Stimulated activated naive CD8-positive, alpha-beta T cell treated with anti-CD3 and anti-CD28 coated beads, Interleukin-15, Interleukin-2, amounts not matched to agents 100 ng/mL and 50 ng/mL, for 24 hours (primary cell): ENCODE results near the gene NFKBIE.
A peak's percentile ranks its signal among the peaks of the same experiment; 100 is the strongest.

Experiments
- H3K27ac Mint-ChIP-seq: one replicate; pipeline ENCODE4 v1.8.0; 2021; ENCODE audit warnings: mild to moderate bottlenecking, mixed read lengths
- H3K27me3 Mint-ChIP-seq: one replicate; pipeline ENCODE4 v1.8.0; 2021; ENCODE audit warnings: mixed read lengths
- H3K36me3 Mint-ChIP-seq: one replicate; pipeline ENCODE4 v1.8.0; 2021; ENCODE audit warnings: low read depth, mixed read lengths
- H3K4me1 Mint-ChIP-seq: one replicate; pipeline ENCODE4 v1.8.0; 2021; ENCODE audit warnings: low read depth, mixed read lengths
- H3K4me3 Mint-ChIP-seq: one replicate; pipeline ENCODE4 v1.8.0; 2021; ENCODE audit warnings: mild to moderate bottlenecking, mixed read lengths
- H3K9me3 Mint-ChIP-seq: one replicate; pipeline ENCODE4 v1.8.0; 2021; ENCODE audit warnings: mixed read lengths

NFKBIE gene

DNA sequence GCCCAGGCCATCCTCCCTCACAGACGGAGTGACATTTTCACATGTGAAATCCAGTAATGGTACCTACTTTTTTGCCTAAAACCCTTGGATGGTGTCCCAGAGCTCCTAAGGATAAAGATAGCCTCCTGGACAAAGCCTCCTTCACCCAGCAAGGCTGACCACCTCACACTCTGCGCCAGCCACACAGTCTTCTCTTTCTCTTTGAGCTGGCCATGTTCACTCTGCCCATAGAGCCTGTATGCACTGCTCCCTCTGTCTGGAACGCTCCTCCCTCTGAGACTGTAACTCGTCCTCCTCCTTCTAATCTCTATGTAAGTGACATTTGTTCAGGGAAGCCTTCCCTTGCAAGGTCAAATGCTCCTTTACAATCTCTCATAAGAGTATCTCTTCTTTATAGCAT lies 19.5 kb upstream of the NFKBIE start:
- H3K27ac Mint-ChIP-seq, result no peak overlapping the region
- no peaks in the 10 kb centered on the region for H3K4me1 Mint-ChIP-seq
- no peaks in the 10 kb centered on the region for H3K36me3 Mint-ChIP-seq
- no peak overlapping the region for H3K4me3 Mint-ChIP-seq
- H3K9me3 Mint-ChIP-seq, result no peaks in the 10 kb centered on the region
- H3K27me3 Mint-ChIP-seq, result peaks cover 35% of the 10 kb centered on the region

DNA sequence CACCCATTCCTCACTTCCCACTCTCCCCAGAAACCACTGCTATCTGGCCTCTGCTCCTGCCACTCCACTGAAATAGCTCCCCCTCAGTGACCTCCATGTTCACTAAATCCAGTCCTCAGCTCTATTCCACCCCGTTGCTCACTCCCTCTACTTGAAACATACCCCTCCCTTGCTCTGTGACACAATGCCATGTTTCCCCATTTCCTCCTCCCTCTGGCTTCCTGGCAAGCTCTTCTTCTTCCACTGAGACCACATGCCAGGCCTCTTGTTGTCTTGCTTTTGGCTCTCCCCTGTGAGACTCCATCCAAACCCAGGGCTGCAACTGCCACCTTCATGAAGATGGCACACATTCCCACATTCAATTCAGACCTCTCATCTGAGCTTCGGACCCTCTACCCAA lies 18.8 kb upstream of the NFKBIE start:
- no peaks in the 10 kb centered on the region for H3K36me3 Mint-ChIP-seq
- no peak overlapping the region for H3K27ac Mint-ChIP-seq
- no peaks in the 10 kb centered on the region for H3K4me1 Mint-ChIP-seq
- no peaks in the 10 kb centered on the region for H3K9me3 Mint-ChIP-seq
- peaks cover 35% of the 10 kb centered on the region for H3K27me3 Mint-ChIP-seq
- H3K4me3 Mint-ChIP-seq, result no peak overlapping the region

DNA sequence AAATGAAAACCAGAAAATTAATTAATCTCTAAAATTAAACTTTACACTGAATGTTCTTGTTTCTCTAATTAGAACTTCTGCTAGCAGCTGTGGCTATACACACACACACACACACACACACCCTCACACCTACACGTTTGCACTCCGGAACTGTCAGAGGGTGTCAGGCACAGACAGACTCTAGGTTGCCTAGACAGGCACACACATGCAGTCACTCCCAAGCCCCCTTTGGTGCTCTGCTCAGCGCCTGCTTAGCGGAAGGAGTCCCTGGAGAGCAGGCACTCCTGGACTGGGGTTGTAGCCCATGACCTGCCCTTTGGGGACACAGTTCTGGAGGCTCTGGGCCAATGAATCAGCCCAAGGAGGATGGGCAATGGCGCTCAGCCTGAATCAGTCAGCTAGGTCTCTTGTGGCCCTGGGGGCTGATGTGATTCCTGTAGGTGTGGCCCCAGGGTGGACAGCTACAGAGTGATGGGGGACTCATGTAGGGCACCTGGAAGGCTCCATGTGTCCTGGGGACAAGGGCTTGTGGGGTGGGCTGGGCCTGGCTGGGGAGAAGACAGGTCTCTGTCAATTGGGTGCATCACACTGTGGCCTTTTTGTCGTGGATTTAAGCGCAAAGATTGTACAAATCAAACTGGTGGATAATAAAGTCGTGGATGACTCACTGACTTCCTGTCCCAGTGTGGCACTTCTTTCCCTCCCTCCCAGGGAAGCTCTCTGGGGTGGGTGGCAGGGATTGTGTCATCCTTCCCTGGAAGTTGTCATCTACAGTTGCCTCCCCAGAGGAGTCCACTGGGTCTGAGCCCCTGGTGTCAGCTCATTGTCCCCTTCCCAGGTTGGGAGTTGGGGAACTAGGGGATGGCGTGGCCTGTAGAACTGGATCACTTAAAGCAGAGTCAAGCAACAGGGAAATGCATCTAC lies 13.7 kb upstream of the NFKBIE start:
- H3K36me3 Mint-ChIP-seq, result no peaks in the 10 kb centered on the region
- no peak overlapping the region for H3K4me3 Mint-ChIP-seq
- no peaks in the 10 kb centered on the region for H3K9me3 Mint-ChIP-seq
- H3K27me3 Mint-ChIP-seq, result peaks cover 34% of the 10 kb centered on the region
- no peak overlapping the region for H3K27ac Mint-ChIP-seq
- H3K4me1 Mint-ChIP-seq, result peaks cover 4% of the 10 kb centered on the region

DNA sequence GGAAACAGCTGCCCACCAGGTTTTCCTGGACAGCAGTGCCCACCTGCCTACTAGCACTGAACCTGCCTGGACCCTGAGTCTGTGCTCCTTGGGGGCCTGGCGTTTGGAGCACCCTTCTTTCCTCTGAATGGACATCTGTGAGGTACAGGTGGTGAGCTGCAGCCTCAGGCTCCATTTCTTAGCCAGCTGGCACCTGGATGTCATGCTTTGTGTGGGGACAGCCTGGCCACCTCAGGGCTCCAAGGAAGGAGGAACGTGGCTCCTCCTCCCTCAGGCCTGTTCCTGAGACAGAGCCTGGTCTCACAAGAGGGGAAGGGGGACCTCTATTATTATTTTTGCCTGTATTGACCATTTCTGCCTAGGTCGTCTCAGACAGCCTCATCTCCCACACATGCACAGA lies 13.0 kb upstream of the NFKBIE start:
- peaks cover 37% of the 10 kb centered on the region for H3K27me3 Mint-ChIP-seq
- no peak overlapping the region for H3K4me3 Mint-ChIP-seq
- no peaks in the 10 kb centered on the region for H3K36me3 Mint-ChIP-seq
- no peaks in the 10 kb centered on the region for H3K9me3 Mint-ChIP-seq
- peaks cover 4% of the 10 kb centered on the region for H3K4me1 Mint-ChIP-seq
- no peak overlapping the region for H3K27ac Mint-ChIP-seq

DNA sequence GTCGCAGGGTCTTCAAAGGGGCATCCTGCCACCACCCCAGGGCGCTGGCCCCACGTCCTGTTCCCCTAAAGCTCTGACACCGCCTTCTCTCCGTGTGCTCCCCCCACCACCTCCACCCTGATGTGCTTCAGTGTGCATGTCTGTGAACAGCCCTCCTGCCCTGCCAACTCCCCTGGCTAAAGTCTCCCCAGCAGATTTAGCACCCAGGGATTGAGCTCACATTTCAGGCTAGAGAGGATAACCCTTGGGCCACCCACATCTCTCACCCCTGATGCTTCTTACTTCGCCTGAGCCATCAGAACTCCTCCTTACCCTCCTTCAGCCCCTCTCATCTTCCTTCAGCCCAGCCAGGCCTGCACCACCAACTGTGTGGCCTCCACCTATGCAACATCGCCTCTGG lies 12.4 kb upstream of the NFKBIE start:
- Mint-ChIP-seq H3K9me3 (no peaks in the 10 kb centered on the region), H3K4me1 (peaks cover 4% of the 10 kb centered on the region), H3K36me3 (no peaks in the 10 kb centered on the region), H3K27me3 (peaks cover 42% of the 10 kb centered on the region), H3K27ac (no peak overlapping the region), H3K4me3 (no peak overlapping the region)

DNA sequence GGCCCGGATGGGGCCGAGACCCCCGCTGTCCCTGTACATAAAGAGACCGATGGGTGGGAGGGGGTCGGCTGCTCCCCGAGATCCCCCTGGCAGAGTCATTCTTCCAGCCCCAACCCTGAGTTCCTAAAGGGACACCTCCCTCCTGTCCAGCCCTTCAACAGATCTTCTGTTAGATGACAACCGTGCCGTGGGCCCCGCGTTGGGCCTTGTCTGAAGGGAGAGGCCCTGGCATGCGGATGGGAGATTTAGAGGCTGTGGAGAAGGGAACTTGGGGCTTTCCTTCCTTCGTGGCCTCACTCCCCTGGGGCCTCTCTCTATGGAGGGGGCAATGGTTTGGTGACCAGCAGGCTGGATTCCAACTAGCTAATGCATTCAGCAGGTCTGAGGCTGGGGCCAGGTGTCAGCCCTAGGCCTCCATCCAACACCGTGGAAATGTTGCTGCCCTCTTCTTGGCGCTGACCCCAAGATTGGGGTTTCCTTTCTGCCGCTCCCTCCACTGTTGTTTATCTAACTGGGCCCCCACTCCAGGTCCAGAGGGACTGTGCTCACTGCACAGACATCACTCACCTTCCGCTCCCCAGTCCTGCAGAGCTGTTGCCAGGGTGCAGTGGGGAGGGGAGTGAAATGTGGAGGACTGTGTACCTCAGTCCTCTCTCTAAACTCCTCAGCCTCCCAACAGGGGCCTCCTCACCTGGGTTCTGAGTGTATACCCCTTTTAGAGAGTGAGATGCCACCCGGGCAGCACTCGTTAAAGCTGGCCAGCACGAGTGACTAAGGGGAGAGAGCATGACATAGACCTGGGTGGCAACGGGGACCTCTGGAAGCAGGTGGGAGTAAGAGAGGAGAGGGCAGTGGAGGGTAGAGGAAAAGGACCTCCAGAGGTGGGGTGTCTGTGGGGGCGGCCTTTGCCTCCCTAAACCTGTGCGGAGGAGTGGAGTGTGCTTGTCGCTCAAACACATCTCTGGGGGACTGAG lies 11.6 kb upstream of the NFKBIE start:
- Mint-ChIP-seq H3K27me3 (peaks cover 50% of the 10 kb centered on the region), H3K4me3 (no peak overlapping the region), H3K27ac (peak overlapping the region; percentile 23), H3K4me1 (peaks cover 4% of the 10 kb centered on the region), H3K36me3 (no peaks in the 10 kb centered on the region), H3K9me3 (no peaks in the 10 kb centered on the region)

DNA sequence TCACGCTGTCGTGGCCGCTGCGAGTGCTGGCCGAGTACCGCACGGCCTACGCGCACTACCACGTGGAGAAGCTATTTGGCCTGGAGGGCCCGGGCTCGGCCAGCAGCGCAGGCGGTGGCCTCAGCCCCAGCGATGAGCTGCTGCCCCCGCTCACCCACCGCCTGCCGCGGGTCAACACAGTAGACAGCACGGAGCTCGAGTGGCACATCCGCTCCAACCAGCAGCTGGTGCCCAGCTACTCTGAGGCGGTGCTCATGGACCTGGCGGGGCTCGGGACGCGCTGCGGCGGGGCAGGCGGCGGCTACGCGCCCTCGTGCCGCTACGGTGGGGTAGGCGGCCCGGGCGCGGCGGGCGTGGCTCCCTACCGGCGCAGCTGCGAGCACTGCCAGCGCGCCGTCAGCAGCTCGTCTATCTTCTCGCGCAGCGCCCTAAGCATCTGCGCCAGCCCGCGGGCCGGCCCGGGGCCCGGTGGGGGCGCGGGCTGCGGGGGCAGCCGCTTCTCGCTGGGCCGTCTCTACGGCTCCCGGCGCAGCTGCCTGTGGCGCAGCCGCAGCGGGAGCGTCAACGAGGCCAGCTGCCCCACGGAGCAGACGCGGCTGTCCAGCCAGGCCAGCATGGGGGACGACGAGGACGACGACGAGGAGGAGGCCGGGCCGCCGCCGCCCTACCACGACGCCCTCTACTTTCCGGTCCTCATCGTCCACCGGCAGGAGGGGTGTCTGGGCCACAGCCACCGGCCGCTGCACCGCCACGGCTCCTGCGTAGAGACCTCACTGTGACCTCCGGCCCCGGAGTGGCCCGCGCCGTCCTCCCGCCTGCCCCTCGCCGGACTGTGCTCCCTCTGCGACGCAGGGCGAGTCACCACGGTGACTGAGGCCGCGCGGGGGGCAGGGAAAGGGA lies 10.6 kb upstream of the NFKBIE start:
- H3K27ac Mint-ChIP-seq, result no peak overlapping the region
- no peaks in the 10 kb centered on the region for H3K9me3 Mint-ChIP-seq

DNA sequence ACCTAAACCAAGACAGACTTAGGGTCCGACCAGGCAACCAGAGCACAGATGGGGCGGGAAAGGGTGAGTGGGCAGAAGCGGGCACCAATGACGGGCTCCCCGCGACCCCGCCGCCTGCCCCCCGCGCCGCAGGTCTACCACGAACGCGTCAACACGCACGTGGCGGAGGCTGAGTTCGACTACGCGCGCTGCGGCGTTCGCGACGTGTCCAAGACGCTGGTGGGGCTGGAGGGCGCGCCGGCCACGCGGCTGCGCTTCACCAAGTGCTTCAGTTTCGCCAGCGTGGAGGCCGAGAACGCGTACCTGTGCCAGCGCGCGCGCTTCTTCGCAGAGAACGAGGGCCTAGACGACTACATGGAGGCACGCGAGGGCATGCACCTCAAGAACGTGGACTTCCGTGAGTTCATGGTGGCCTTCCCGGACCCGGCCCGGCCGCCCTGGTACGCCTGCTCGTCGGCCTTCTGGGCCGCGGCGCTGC lies 10.0 kb upstream of the NFKBIE start:
- Mint-ChIP-seq H3K27me3 (peaks cover 59% of the 10 kb centered on the region), H3K27ac (no peak overlapping the region), H3K4me3 (no peak overlapping the region), H3K9me3 (no peaks in the 10 kb centered on the region), H3K36me3 (no peaks in the 10 kb centered on the region), H3K4me1 (peaks cover 8% of the 10 kb centered on the region)

More for the DNA sequence above, 10.6 kb upstream of the NFKBIE start:
- H3K27me3 Mint-ChIP-seq, result peaks cover 59% of the 10 kb centered on the region
- peaks cover 8% of the 10 kb centered on the region for H3K4me1 Mint-ChIP-seq
- no peak overlapping the region for H3K4me3 Mint-ChIP-seq
- H3K36me3 Mint-ChIP-seq, result no peaks in the 10 kb centered on the region

DNA sequence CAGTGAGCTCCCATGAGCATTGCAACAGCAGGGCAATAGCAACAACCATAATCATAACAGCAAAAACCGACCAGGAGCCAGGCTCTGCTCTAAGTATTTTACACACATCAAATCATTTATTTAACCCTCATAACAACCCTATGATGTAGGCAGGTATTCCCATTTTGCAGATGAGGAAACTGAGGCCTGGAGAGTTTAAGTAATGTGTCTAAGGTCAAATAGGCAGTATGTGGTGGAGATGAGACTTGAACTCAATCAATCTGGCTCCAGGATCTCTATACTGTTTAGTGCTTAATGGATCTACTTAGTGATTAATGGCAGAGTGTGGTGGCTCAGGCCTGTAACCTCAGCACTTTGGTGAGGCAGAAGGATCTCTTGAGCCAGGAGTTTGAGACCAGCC lies 8.3 kb upstream of the NFKBIE start:
- no peak overlapping the region for H3K4me3 Mint-ChIP-seq
- H3K36me3 Mint-ChIP-seq, result no peaks in the 10 kb centered on the region
- no peaks in the 10 kb centered on the region for H3K9me3 Mint-ChIP-seq
- H3K27me3 Mint-ChIP-seq, result peaks cover 67% of the 10 kb centered on the region
- no peak overlapping the region for H3K27ac Mint-ChIP-seq
- H3K4me1 Mint-ChIP-seq, result peaks cover 19% of the 10 kb centered on the region

DNA sequence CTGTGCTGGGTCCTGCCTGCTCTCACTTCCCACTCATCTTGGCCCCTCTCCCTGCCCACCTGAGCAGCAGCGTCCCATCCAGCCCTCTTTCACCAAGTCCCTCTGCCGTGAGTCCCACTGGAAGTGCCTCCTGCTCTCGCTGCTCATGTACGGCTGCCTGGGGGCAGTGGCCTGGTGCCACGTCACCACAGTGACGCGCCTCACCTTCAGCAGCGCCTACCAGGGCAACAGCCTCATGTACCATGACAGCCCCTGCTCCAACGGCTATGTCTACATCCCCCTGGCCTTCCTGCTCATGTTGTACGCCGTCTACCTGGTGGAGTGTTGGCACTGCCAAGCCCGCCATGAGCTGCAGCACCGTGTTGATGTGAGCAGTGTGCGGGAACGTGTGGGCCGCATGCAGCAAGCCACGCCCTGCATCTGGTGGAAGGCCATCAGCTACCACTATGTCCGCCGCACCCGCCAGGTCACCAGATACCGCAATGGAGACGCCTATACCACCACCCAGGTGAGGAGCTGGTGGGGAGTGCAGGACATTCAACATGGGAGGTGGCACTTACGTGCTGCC lies 7.7 kb upstream of the NFKBIE start:
- Mint-ChIP-seq H3K27me3 (peaks cover 68% of the 10 kb centered on the region), H3K4me1 (peaks cover 19% of the 10 kb centered on the region)

DNA sequence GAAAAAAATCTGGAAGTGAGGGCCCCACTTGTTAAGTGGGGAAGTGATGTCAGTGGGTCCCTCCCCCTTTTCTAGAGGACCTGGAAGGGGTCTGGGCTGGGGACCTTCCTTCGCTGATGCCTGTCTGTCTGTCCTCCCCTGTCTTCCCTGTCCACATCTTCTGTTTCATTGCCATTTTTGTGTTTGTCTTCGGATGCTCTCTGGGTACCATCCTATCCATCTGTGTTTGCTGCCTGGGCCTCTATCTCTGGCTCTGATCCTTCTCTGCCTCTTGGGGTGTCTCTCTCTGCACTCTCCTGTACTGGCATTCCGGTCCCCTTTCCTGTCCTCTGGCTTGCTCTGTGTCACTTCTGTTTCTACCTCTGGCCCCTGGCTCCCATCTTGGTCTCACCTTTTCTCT lies 7.2 kb upstream of the NFKBIE start:
- H3K27me3 Mint-ChIP-seq, result peaks cover 68% of the 10 kb centered on the region
- no peaks in the 10 kb centered on the region for H3K9me3 Mint-ChIP-seq
- peaks cover 19% of the 10 kb centered on the region for H3K4me1 Mint-ChIP-seq
- no peak overlapping the region for H3K4me3 Mint-ChIP-seq
- no peaks in the 10 kb centered on the region for H3K36me3 Mint-ChIP-seq
- H3K27ac Mint-ChIP-seq, result no peak overlapping the region

More for the DNA sequence above, 7.7 kb upstream of the NFKBIE start:
- H3K36me3 Mint-ChIP-seq, result no peaks in the 10 kb centered on the region
- no peak overlapping the region for H3K27ac Mint-ChIP-seq
- H3K4me3 Mint-ChIP-seq, result no peak overlapping the region
- no peaks in the 10 kb centered on the region for H3K9me3 Mint-ChIP-seq

DNA sequence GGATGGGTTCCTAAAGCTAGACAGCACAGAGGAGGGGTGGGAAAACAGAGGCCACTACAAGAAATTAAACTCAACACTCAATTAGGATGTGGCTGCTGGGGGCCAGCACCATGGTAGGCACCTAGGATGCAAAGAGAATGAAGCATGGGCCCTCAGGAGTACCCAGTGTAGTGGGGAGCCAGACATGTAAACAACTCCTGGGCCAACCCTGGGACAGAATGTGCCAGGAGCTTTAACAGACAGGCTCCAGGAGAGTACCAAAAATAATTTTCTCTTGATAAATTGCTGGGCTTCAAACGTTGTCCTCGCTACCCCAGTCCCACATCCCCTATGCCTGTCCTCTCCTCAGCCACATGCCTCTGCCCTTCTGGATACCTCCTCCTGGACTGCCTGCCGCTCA lies 6.6 kb upstream of the NFKBIE start:
- Mint-ChIP-seq H3K9me3 (no peaks in the 10 kb centered on the region), H3K4me1 (peaks cover 23% of the 10 kb centered on the region), H3K4me3 (peak overlapping the region; percentile 6), H3K27ac (no peak overlapping the region), H3K27me3 (peaks cover 62% of the 10 kb centered on the region), H3K36me3 (no peaks in the 10 kb centered on the region)

DNA sequence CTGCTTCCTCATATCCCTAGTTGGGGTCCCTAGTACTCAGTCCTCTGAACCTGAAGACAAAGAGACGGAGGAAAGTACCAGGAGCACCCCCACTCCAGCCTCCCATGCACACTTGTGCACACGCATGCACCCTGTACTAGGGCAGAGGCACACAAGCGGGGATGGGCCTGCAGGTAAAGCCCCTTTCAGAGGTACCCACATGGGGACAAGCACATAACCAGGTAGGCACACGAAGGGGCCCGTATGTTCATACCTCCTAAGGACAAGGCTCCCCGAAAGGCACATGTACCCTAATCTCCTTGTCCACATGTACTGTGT lies 6.0 kb upstream of the NFKBIE start:
- Mint-ChIP-seq H3K9me3 (no peaks in the 10 kb centered on the region), H3K27me3 (peaks cover 58% of the 10 kb centered on the region), H3K4me3 (peak overlapping the region; percentile 48), H3K27ac (peak overlapping the region; percentile 8), H3K4me1 (peaks cover 28% of the 10 kb centered on the region), H3K36me3 (no peaks in the 10 kb centered on the region)
